GM21423 (cell line): ENCODE results near the gene NEDD4L.

Source experiments
- ATAC-seq: cut with Tn5 transposase; IDR thresholded peaks from one replicate; pipeline ENCODE4 v1.9.1; 2021; ENCODE audit warnings: mild to moderate bottlenecking, moderate library complexity; ENCODE audit not compliant: unreplicated experiment

Gene NEDD4L

DNA sequence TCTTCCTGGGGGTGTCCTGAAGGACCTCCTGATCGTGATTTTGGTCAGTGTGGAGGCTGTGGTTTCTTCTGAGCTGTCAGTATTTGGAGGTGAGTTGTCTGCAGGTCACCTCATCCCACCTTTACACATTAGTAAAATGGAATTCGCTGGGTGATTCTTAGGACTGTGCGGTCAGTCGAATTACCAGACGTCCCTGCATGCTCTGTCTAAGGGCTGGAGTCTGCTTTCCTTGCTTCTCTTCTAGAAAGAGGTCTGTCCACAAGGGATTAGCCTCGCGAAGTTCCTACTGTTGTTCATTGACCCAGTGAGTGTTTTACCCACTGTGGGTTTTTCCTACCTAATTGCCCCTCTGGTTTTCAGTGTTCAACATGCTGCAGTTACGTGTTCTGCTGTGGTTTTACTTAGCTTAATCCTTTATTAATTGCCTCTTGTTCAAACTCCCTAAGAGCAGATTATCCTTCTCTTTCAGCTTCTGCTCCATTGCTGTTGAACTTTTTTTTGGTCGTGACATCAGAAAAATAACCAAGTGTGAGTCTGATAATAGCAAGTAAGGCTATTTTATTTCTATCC is 183.4 kb downstream of the NEDD4L start:
- ATAC-seq, result no peak

DNA sequence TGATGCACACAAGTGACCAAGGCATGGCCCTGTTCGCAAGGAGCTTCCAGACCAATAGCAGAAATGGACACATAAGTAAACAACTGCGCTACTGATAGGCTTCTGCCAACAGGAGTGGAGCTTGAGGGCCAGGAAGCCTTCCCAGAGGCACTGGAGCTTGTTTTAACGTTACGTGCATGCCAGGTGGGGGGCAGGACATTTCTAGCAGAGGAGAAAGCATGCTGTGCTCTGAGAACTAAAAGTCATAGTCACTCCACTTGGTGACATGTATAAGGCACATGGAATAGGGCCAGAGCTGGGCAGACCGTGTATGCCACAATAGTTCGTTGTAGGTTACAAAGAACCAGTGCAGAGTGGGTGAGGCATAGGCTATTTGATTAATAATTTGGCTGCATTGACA is 184.2 kb downstream of the NEDD4L start:
- ATAC-seq, result no peak

DNA sequence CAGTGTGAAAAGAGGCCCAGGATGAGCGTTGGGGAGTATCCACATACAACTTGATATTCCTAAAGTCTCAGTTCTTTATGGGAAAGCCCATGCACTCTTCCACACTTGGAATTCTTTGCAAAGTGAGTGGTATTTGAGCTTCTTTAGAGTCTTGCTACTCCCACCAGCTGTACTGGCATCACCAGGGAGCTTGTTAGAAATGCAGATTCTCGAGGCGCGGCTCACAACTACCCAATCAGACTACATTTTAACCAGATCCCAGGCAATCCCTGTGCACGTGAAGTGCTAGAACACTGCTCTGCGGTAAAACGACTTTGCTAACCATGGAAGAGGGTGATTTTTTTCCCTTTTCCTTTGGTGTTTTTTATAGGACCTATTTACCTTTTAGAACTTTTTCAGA is 184.7 kb downstream of the NEDD4L start:
- ATAC-seq, result no peak

DNA sequence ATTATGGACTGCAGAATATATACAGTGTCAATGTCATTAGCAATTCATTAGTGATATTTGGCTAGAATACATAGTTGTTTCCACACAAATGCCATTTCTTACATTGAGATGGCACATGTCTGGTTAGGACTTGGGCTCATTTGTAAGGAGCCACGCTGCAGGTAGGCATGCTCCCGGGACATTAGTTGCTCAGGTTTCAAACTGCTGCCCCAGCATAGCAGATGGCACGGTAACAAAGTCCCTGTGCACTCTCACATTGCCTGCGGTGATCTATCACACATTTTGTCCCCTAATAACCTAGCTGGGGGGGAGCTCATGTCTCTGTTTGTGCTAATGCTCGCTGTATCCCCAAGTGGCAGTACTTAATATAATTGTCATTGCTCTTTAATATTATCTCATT is 185.1 kb downstream of the NEDD4L start:
- ATAC-seq, result no peak

- no peak for ATAC-seq
These were observed 186.6 kb downstream of the NEDD4L start for GRCh38 chr18:58230438-58231179.

- ATAC-seq, result no peak
These were observed 187.9 kb downstream of the NEDD4L start for GRCh38 chr18:58231930-58232329.

- no peak for ATAC-seq
These were observed 188.6 kb downstream of the NEDD4L start for GRCh38 chr18:58232668-58233067.

GRCh38 chr18:58234359-58234741 is 190.3 kb downstream of the NEDD4L start:
- no peak for ATAC-seq

DNA sequence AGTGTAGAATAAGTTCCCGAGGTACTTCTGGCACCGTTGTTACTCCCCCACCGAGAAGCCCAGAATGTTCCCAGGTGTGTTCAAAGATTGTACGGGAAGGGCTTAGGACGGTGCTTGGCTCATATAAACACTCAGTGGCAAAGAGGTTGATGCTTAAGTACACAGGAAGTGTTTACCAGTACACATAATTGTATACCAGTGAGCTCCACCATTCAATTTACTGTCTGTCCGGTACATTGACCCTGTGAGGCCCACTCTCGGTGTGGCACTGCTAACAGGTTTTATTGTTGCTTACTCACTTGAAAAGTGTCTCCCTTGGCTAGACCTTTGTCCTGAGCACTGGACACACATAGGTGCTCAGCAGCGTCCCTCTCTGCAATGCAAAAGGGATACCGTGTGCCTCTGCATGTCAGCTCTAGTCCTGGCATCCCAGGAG is 191.0 kb downstream of the NEDD4L start:
- no peak for ATAC-seq

GRCh38 chr18:58239879-58240278 is 195.9 kb downstream of the NEDD4L start:
- no peak for ATAC-seq

DNA sequence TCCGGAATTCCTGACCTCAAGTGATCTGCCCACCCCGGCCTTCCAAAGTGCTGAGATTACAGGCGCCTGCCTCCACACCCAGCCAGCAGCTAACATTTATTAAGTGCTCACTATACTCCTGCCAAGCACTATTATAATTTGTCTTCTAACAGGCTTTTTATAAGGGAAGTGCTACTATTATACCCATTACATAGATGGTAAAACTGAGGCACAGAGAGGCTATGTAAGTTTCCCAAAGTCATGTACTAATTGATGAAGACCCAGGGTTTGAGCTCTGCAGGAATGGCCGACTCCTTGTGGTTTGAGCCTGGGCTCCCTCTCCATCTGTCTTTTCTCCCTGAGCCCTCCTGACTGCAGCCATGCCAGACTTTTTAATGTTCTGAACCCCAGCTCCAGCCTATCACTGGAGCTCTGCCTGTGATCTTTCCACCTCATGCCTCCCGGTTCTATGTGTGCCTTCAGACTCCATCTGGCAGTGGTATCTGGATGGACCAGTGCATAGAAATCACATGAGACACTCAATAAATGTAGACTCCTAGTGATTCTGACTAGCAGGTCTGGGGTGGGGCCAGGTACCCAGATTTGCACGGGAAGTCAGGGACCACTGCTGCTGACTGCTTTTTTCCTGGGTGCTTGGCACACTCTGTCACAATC is 197.1 kb downstream of the NEDD4L start:
- no peak for ATAC-seq

- ATAC-seq, result no peak
These were observed 197.9 kb downstream of the NEDD4L start for GRCh38 chr18:58241877-58242276.

- ATAC-seq, result no peak
These were observed 198.4 kb downstream of the NEDD4L start for GRCh38 chr18:58242435-58242834.

- no peak for ATAC-seq
These were observed 198.9 kb downstream of the NEDD4L start for GRCh38 chr18:58242968-58243367.

GRCh38 chr18:58243401-58243800 is 199.4 kb downstream of the NEDD4L start:
- ATAC-seq, result no peak

DNA sequence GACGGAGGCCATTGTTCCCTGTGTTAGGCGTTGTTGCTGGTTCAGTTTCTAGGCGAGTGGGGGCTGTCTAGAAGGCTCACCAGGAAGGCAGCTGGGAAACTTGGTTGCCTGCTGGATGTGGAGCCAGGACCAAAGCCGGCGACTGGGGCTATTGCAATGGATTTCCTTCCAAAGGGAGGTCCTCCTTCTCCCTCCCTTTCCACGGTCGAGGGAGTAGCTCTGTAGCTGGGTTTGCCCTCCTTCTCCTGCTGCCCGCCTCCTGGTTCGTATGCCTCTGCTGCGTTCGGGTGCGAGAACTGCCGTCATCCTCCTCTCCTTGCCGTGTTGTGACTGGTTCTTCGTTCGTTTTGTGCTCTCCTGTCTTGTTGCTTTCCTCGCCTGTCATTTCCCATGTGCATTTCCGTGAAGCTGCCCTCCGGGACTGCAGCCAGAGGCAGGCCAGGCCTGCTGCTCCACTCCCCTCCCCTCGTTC is 203.4 kb downstream of the NEDD4L start:
- no peak for ATAC-seq

GRCh38 chr18:58249712-58250111 is 205.7 kb downstream of the NEDD4L start:
- ATAC-seq, result no peak

- ATAC-seq, result no peak
These were observed 207.4 kb downstream of the NEDD4L start for GRCh38 chr18:58251416-58251815.

- ATAC-seq, result no peak
These were observed 208.1 kb downstream of the NEDD4L start for GRCh38 chr18:58252166-58252565.

DNA sequence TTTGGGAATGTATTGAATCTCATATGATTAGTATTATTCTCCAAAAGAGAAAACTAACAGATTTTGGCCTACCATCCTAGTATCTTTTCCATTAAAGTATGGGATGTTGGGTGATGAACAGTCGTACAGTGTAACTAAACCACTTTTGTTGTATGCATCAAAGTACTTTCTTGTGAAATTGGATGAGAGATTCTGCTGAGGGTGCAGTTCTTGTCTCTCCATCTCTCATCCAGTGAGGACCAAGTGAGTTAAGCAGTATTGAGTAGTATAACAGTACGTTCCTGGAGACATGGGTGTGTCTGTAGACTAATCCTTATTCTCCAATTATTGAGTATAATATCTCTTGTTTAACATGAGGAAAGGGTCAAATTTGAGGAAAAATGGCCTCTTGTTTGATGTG is 209.3 kb downstream of the NEDD4L start:
- no peak for ATAC-seq

DNA sequence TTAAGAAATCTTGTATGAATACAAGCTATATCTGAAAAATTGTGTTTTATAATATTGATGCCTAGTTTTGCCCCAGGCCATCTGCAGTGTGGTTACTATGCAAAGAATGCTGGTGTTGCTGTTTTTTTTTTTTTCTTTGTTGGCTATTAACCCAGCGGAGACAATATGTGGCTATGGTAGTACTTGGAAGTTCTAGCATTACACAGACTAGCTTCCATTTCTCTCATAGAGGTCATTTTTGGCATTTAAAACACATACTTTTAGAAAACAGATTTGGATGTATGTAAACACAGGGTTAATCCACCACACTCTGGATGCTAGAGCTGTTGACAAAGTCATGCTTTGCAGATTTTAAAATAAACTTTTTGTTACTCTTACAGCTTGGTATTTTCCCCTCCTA is 209.8 kb downstream of the NEDD4L start:
- no peak for ATAC-seq

- no peak for ATAC-seq
These were observed 211.0 kb downstream of the NEDD4L start for GRCh38 chr18:58254873-58255511.
